HG03469 (cell line): Measurements from ENCODE around the gene SPDL1.

Experiments used
- ATAC-seq: cut with Tn5 transposase; IDR thresholded peaks from one replicate; pipeline ENCODE4 v1.9.1; 2021; ENCODE audit warnings: mild to moderate bottlenecking, moderate library complexity, moderate number of reproducible peaks; ENCODE audit not compliant: unreplicated experiment

Gene SPDL1, protein sequence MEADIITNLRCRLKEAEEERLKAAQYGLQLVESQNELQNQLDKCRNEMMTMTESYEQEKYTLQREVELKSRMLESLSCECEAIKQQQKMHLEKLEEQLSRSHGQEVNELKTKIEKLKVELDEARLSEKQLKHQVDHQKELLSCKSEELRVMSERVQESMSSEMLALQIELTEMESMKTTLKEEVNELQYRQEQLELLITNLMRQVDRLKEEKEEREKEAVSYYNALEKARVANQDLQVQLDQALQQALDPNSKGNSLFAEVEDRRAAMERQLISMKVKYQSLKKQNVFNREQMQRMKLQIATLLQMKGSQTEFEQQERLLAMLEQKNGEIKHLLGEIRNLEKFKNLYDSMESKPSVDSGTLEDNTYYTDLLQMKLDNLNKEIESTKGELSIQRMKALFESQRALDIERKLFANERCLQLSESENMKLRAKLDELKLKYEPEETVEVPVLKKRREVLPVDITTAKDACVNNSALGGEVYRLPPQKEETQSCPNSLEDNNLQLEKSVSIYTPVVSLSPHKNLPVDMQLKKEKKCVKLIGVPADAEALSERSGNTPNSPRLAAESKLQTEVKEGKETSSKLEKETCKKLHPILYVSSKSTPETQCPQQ

DNA sequence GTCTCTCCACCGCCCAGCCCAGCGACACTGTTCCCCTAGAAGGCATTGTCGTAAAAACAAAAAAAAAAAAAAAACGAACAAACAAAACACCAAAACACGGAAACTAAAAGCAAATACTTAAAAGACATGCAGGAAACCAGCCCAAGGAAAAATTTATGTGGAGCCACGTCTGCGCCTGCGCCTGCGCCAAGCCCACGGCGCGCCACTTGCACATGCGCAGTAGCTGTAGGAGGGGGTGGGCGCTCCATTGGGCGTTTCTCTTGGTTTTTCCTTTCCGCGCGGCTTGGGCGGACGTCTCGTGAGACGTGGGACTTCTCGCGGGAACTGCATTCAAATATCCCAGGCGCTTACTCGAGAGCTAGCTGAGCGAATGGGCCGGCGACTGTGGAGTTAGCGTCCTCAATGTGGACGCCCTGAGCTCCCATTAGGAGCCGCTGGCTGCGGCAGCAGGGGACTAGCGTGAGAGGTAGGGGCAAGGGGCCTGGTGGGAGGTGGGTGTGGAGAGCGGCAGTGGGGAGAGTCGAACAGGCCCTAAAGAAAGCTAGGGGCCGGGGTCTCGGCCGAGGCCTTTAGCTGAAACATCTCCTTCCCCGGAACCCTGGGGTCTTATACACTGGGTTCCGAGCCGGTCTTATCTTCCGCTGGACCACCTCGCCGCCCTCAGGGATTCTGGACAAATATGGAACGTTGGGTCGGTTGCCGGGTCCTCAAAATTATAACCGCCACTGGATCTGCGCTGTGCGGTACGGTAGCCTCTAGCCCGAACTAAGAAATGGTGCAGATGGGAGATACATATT, at the start of gene SPDL1:
SPDL1 (plus strand) TSS at position 350 of the 797 bp plus-strand sequence. CDS start 4,644 bp downstream, outside the sequence.
- ATAC-seq: peak; percentile 82

DNA sequence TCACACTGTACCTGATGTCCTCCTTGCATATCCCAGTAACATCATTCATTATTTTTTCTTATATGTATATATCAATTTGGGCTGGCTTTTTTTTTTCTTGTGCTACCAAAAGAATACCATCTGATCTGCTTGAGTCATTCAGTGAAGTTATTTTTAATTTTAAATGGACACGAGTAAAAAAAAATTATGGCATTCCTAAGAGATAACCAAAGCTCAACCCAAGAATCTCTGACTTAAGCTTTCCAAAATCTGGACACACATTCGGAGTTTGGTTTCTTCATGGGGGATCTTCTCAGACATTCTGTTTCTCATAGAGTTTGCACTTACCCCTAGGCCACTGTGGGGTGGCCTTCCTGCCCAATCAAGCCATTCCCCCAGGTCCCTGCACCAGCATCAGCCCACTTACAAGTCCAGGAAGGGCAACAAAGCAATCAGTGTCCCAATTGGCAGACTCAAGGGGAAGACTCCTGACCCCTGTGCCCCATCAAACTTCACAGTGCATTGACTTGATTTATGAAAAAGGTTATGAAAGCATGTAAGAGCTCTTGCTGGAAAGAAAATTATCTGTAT, 49.2 kb upstream of the SPDL1 start:
- no peak for ATAC-seq

DNA sequence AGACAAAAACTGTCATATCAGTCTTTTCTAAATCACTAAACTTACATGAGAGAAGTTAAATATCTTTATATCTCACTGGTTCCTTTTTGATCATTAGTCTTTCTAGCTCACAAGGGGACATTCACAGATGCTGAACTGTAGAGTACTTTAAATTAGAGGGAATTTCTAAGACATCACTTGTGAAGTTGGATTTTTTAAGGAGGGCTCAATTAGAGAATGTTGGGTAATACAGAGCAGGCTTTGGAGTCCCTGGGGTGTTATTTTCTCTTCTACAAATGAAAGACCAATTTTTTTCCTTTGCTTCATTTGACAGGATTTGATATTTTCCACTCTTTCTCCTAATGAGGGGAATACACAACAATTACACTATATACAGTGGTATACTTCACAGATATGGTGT, 48.6 kb upstream of the SPDL1 start:
- ATAC-seq: no peak

DNA sequence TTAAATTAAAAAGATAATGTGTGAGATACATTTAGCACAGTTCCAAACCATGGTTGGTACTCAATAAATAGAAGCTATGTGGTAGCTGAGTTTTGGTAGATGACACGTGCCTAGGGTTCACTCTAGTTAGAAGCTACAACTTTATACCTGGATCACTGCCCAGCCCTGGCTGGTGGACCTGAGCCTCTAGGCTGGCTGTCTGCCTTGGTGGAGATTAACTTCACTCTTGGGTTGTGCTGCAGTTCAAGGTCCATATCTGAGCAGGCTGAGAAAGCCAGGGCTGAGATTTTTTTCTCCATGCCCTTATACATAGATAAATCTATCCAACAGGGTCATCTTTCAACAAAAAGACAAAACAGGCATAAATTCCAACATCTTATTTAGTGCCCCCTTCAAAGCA, 44.6 kb upstream of the SPDL1 start:
- no peak for ATAC-seq

DNA sequence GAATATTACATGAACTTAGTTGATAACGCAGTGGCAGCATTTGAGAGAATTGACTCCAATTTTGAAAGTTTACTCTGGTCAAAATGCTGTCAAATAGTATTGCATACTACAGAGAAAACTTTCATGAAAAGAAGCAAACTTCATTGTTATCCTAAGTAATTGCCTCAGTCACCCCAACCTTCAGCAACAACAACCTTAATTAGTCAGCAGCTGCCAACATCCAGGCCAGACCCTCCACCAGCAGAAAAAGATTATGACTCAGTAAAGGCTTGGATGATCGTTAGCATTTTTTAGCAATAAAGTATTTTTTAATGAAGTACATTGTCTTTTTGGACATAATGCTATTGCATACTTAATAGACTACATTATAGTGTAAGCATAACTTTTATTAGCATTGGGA, 40.8 kb upstream of the SPDL1 start:
- no peak for ATAC-seq

DNA sequence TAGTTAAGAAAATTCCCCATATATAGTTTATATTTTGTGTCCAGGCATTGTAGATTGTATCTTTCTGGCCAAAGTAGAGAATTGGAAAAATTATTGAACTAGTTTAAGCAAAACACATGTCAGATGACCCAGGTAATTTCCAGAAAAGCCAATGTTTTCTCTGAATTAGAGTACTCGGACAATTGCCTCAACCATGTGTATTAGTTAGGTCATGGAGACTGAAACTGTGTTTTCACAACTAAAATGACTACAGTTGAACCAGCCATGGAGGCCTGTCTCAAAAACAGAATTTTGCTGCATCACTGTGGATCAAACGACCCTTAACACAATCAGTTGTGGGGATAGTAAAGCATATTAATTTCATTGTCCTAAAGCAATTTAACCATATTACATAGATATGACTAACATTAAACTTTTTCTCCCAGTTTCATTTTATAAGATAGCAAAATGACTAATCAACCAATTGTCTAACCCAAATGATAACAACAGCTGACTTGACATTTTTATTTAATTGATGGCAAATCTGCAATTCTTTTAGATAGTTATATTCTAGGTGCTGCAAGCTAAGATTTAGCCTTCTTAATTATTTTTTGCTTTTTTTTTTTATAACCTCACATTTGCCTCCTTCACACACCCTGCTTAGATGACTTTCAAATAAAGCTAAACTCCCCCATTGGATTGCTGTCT, 39.2 kb upstream of the SPDL1 start:
- ATAC-seq: no peak

DNA sequence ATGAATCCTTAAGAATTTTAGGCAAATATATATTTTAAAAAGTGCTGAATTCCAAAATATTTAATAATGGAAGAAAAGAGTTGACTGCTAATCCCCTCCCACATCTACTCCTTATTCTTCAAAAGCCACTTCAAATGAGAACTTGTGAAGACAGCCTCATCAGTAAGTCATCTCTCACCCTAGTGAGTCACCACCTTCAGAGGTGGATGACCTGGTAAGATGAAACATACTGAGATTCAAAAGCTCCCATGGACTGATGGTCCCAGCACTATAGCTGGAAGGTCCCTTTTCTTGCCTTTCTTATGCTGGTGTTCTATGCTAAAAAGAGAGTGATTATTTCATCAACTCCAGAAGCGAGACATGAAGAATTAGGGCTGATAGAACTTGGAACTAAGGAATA, 37.8 kb upstream of the SPDL1 start:
- ATAC-seq: no peak

DNA sequence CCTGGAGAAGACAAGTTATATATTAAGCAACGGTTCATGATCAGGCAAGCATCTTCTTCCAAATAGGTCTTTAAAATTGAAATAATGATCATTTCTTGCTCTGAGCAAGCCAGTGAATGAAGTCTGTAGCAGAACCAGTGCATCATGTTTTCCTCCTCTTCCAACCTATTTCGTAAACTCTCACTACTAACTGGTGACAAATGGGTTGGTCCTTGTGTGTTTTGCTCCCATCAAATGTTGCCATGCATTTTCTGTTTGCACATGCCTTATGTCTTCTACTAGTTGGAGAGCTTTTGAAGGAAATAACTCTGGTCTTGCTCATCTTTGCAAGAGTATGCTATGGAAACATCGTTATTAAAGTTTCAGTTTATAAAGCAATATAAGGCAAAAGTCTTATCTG, 37.2 kb upstream of the SPDL1 start:
- no peak for ATAC-seq

DNA sequence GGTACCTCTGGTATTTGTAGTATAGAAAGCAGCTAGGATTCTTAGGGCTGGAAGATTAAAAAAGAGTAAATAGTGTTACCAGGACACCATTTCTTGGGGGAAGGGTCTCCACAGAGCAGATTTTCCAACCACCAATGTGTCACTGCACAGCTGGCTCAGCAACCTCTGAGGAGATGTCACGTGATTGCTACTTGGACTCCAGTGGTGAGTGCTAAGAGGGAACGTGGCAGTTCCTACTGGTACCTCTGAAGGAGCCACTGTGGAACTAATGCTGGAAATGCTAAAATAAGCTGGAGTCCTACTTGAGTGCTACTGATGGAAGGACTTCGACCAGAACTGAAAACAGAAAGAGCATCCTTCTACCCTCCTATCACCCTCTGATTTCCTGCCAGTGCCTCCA, 36.1 kb upstream of the SPDL1 start:
- ATAC-seq: no peak

DNA sequence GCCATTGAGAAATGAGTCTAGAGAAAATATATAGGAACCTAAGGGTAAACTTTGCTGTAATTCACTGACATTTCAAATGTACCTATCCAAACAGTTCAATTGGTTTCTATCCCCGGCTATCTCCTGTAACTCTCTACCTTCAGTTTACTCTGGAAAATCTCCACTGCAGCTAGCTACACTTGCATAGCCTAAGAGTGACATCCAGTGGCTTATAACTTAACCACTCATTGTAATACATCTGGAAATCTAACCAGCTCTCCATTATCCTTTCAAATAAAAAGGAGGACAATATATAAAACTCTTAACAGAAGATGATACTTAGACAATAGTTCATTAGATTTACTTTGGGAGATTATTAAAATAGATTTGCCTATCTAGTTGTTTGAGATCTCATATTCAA, 35.3 kb upstream of the SPDL1 start:
- no peak for ATAC-seq

DNA sequence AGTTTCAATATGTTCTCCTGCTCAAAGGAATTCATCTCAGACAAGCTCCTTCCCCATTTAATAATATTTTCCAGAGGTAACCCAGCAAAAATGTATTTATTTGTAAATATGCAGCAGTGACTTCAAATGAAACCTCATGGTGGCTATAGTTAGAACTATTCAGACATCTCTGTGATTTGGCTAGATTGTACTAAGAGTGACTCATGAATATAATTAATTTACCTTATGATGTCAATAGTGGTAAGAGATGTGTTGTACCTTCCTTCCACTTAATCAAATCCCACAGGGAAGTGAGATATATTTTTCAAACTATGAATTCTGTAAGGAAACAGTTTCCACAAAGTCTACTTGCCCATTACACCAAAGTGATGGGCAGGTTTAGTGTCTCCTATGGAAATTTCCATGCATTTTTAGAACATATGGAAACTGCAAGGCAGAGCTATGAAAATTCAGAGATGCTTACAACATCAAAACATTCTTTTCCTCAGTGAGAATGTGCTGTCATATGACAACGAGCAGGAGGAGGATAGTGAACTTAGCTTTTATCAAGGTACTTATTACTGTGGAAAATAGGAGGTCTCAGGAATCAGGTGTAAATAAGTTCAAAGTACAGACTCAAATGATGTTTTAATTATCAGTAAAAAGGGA, 34.0 kb upstream of the SPDL1 start:
- ATAC-seq: no peak

DNA sequence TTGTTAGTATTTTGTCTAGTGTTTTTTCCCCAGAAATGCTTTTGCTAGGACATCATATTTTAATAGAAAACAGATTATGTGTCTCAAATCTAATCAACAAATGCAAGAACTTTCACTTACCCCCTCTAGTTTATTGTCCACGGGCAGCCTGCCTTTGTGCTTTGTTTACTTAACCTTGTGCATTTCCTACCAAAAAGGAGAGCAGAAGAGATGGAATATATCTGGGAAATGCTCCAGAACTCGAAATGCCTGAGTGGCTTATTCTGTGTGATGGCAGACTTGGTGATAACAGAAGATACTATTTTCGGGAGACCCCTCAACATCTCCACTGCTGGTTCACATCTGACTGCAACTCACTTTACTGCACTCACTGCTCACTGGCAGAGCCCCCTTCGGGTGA, 33.3 kb upstream of the SPDL1 start:
- ATAC-seq: no peak

DNA sequence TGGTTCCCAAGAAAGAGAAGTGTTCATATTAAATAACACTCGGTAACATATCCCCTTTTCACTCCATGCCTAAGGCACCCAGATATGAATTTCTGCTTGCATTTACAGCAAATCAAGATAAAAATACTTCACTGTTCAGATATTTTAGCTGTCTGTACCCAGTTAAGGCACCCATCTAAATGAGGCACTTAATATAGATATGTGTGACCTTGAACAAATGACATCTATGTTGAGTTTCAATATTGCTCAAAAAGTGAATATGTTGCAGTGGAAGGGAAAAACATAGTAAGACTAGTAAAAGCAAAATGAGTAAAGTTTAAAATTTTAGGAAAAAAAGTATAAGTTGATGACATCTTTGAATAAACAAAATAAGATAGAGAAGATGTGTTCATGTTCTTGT, 32.4 kb upstream of the SPDL1 start:
- no peak for ATAC-seq

DNA sequence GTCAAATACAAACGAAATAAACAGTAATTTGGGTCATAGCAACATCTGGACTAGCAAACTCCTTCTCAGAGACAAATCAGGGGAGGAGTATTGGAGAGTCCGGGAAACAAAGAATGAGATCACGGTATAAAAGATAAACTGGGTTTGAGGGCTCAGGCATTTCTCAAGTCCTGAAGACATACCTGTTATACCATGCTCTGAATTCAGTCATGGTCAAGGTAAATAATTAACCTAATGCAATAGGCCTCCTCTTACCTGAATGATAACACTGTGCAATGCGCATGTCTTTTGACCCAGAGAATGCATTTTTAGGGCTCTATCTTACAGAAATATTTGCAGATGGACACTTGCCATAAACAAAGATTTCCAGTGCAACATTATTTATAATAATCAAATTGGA, 31.9 kb upstream of the SPDL1 start:
- ATAC-seq: no peak

DNA sequence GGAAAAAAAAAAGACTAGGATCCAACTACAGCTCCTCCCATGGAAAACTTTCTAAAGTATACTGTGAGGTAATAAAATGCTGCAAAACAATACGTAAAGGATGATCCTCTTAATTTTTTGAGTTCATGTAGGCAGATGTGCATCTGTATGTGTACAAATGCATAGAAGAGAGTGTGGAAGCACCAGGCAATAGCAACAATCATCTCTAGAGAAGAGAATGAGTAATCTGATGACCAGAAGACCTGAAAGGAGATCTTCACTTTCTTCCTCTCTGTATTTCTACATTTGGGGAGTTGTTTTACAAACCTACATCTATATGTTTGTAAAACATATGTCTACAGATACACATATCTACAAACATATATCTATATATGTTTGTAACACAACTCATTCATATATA, 29.3 kb upstream of the SPDL1 start:
- ATAC-seq: no peak

DNA sequence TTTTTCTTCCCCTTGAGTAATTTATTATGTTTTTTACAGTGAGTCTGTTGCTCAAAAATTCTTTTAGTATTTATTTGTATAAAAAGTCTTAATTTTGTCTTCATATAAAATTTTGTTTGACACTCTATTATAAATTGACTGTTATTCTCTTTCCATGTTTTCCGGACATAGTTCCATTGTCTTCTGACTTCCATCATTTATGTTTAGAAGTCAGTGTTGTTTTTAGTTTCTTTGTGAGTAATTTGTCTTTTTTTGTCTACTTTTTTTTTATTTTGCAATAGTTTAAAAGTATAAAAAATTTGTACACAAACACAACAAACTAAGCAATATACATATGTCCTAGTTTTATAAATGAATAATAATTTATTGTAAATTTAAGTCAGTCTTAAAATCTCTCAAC, 25.7 kb upstream of the SPDL1 start:
- no peak for ATAC-seq

DNA sequence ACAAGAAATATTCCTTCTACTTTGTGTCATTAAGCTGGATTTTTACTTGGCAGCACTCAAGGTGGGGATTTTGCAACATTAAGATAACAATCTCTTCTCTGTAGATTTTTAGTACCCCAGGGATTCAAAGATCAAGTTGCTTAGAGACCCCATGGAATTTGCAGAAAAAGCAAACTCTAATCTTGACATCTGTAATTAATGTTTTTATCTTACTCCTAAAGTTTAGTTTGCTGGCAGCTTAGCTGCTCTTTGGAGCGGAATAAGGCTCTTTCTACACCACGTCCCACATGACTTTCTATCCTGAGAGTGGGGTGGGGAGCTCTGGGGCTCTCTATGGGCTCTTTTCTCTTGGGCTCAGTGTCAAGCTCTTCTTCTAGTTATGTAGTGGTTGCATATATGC, 21.7 kb upstream of the SPDL1 start:
- no peak for ATAC-seq

DNA sequence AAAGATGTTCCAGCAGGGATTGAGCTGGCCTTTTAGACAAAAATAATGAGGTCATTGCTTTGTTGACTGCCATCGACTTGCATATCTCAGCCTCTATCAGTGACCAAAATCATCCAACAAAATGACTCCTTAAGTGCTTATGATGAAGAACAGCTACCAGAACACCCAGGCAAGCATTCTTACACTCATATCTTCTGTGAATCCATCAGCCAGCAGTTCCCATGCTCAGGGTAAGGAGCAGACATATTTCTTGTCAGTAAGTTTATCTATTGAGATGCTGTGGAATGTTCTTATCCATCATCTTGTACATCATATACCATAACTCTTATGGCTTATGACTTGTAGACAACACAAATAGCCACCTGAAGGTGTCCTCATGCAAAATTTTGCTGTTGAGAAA, 20.2 kb upstream of the SPDL1 start:
- ATAC-seq: no peak

DNA sequence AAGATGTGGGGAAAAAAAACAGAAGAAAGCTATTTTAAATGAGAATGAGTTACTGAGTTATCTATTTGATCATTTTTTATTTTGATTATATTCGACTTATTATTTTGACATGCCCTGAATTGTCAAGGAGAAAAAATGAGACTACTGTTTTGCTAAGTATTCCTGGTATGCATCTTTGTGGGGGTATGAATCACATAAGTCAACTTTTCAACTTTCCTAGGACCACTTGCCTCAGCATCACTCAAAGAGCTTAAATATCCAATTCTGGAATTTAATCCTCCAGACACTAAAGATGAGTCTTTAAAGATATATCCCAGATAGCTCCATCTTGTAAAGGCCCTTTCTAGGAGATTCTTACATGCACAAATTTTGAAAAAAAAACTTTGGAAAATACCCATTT, 17.4 kb upstream of the SPDL1 start:
- no peak for ATAC-seq

DNA sequence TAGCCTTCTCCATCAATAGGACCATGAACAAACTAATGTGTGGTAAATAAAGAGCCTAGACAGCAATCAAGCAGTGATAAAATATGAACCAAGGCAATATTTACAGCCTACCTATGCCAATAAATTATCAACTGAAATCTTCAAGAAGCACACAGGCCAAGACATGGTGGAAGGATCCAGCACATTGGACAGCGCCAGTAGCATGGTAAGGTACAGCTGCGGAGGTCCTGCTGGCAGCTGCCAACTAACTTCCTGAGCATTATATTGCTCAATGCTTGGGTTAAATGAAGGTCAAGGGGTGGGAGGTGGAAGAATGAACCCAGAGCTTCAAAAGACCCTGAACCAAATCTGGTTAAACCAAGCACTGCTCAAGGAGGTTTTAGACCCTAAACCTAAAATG, 16.5 kb upstream of the SPDL1 start:
- no peak for ATAC-seq

DNA sequence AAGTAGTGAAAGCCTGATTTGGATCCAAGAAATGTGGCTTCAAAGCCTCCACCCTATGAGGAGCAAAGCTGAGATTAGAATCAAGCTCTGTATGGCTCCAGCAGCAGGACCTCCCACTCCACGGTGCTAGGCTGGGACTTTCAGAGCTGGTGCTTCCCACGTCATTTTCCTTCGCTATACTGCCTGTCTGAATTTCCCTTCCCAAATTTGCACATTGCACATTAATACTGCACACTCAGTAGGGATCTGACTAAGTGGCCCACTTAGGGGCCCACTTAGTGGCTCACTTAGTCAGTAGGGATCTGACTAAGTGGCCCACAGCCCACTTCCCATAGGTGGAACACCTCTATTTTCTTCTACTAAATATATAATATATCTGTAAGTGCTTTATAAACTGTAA, 14.1 kb upstream of the SPDL1 start:
- ATAC-seq: no peak
